MM.1S (cell line): Measurements from ENCODE around the gene NOL4L.
"Not testable (repeated sequence)": the region's sequence is repeated elsewhere in the genome, so short reads cannot be mapped to it uniquely, and the experiment has no call there.

Experiments used
- DNase-seq: peaks from one replicate; pipeline ENCODE4 v3.0.0-alpha.2; 2015
- H2AFZ ChIP-seq: fragments of 300-600 bp; sonication (generic); 2 replicates; pipeline ENCODE4 v1.6.0; 2016; ENCODE audit warnings: antibody characterized with exemption, low read length
- H3F3A ChIP-seq: fragments of 300-600 bp; sonication (generic); 2 replicates; pipeline ENCODE4 v1.6.1; 2016; ENCODE audit warnings: mild to moderate bottlenecking, antibody characterized with exemption, low read length, moderate library complexity, mixed read lengths; ENCODE audit not compliant: insufficient read depth
- H3K27ac ChIP-seq: fragments of 300-600 bp; sonication (generic); 2 replicates; pipeline ENCODE4 v1.5.1; 2016; ENCODE audit warnings: mild to moderate bottlenecking, low read length
- H3K27me3 ChIP-seq: fragments of 300-600 bp; sonication (generic); replicated peaks from 2 replicates; pipeline ENCODE4 v1.6.0; 2016; ENCODE audit warnings: low read length; ENCODE audit not compliant: insufficient read depth
- H3K36me3 ChIP-seq: fragments of 300-600 bp; sonication (generic); replicated peaks from 2 replicates; pipeline ENCODE4 v1.6.1; 2016; ENCODE audit warnings: mild to moderate bottlenecking, low read length, mixed read lengths; ENCODE audit not compliant: insufficient read depth
- H3K4me1 ChIP-seq: fragments of 300-600 bp; sonication (generic); 2 replicates; pipeline ENCODE4 v1.6.1; 2016; ENCODE audit warnings: low read length, mixed read lengths
- H3K4me2 ChIP-seq: fragments of 300-600 bp; sonication (generic); 2 replicates; pipeline ENCODE4 v1.6.0; 2016; ENCODE audit warnings: low read depth, low read length
- H3K4me3 ChIP-seq: fragments of 300-600 bp; sonication (generic); 2 replicates; pipeline ENCODE4 v1.5.1; 2016; ENCODE audit warnings: low read length, mixed read lengths
- H3K79me2 ChIP-seq: fragments of 300-600 bp; sonication (generic); 2 replicates; pipeline ENCODE4 v1.6.1; 2016; ENCODE audit warnings: mixed run types, low read length, mixed read lengths
- H3K9ac ChIP-seq: fragments of 300-600 bp; sonication (generic); 2 replicates; pipeline ENCODE4 v1.6.1; 2016; ENCODE audit warnings: low read length, mixed read lengths
- H3K9me2 ChIP-seq: fragments of 300-600 bp; sonication (generic); replicated peaks from 2 replicates; pipeline ENCODE4 v1.6.1; 2016; ENCODE audit warnings: mild to moderate bottlenecking, low read length, mixed read lengths; ENCODE audit not compliant: insufficient read depth
- H3K9me3 ChIP-seq: fragments of 300-600 bp; sonication (generic); replicated peaks from 2 replicates; pipeline ENCODE4 v1.6.1; 2016; ENCODE audit warnings: mild to moderate bottlenecking, low read length, mixed read lengths; ENCODE audit not compliant: insufficient read depth
- H4K20me1 ChIP-seq: fragments of 300-600 bp; sonication (generic); 2 replicates; pipeline ENCODE4 v1.6.1; 2016; ENCODE audit warnings: mild to moderate bottlenecking, low read length, moderate library complexity, mixed read lengths; ENCODE audit not compliant: insufficient read depth
- EZH2 ChIP-seq: fragments of 300-600 bp; sonication (generic); optimal IDR thresholded peaks from 2 replicates; pipeline ENCODE3; 2017; ENCODE audit warnings: low read depth, mild to moderate bottlenecking, antibody characterized with exemption, low read length, mixed read lengths
- EZH2phosphoT487 ChIP-seq: fragments of 300-600 bp; sonication (generic); IDR thresholded peaks from 2 replicates; pipeline ENCODE4 v1.6.1; 2018; ENCODE audit warnings: antibody characterized with exemption, low read length
- TF ChIP-seq, protein P1 (sequence below): fragments of 300-600 bp; sonication (generic); IDR thresholded peaks from 2 replicates; pipeline ENCODE4 v1.5.1; 2016; ENCODE audit warnings: antibody characterized with exemption, low read length, mixed read lengths

Gene NOL4L

DNA sequence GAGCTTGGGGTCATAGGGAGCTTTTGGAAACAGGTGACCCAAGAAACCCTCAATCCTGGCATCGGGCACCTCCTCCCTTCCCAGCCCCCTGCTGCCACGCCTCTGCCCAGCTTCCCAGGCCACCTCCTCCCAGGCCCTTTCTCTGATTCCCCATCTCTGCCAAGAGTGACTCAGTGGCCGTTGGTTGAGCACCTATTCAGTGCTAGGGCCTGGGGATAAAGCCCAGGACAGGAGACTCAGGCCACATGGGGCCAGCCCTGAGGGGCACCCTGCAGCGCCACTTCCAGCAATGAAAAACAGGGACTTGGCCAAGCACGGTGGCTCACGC, 116.9 kb downstream of the NOL4L start:
- Histone ChIP-seq H3K36me3 (no peaks in the 10 kb centered on the region), H3K4me2 (no peak overlapping the region), H3K27me3 (no peaks in the 10 kb centered on the region), H3K79me2 (no peaks in the 10 kb centered on the region), H3K4me3 (no peak overlapping the region), H4K20me1 (no peaks in the 10 kb centered on the region), H2AFZ (no peak overlapping the region), H3F3A (no peaks in the 10 kb centered on the region), H3K27ac (no peak overlapping the region), H3K9me3 (no peaks in the 10 kb centered on the region), H3K9ac (no peak overlapping the region), H3K9me2 (no peaks in the 10 kb centered on the region), H3K4me1 (no peaks in the 10 kb centered on the region)
- TF ChIP-seq EZH2 (no peak), EZH2phosphoT487 (no peak)
- TF ChIP-seq, protein P1, sequence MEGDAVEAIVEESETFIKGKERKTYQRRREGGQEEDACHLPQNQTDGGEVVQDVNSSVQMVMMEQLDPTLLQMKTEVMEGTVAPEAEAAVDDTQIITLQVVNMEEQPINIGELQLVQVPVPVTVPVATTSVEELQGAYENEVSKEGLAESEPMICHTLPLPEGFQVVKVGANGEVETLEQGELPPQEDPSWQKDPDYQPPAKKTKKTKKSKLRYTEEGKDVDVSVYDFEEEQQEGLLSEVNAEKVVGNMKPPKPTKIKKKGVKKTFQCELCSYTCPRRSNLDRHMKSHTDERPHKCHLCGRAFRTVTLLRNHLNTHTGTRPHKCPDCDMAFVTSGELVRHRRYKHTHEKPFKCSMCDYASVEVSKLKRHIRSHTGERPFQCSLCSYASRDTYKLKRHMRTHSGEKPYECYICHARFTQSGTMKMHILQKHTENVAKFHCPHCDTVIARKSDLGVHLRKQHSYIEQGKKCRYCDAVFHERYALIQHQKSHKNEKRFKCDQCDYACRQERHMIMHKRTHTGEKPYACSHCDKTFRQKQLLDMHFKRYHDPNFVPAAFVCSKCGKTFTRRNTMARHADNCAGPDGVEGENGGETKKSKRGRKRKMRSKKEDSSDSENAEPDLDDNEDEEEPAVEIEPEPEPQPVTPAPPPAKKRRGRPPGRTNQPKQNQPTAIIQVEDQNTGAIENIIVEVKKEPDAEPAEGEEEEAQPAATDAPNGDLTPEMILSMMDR, result no peak
- DNase-seq, result no peak

DNA sequence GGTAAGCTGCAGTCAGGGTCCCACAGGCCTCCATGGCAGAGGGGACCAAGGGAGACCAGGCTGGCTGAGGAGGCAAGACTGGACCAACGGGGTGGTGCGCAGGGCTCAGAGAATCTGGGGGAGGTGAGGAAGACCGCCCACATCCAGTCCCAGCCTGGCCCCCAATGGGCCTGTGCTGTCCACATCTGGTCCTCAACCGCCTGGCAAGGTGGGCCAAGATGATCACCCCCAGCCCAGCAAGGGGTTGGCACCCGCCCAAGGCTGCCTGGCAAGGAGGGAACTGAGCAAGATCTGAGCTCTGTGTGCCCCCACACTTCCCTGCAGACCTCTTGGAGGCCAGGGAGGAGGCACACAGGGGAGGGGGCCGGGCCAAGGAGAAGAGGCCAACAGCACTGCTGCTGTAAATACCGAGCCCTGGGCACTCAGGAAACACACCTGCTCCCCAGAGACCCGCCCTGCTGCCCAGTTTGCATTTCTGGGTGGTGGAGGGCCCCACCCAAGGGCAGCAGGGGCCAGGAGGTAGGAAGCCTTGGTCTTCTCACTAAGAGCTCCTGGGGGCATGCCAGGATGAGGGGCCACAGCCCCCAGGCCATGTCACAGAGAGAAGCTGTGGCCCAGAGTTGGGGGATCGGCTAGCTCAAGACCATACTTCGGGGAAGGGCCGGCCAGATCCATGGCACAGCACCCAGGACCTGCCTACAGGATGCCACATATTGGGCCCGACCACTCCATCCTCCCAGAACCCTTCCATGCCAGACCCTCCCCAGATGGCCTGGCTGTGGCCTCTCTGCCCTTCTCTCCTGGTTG, 117.4 kb downstream of the NOL4L start:
- no peak overlapping the region for H3K4me3 ChIP-seq
- H3K79me2 ChIP-seq, result no peaks in the 10 kb centered on the region
- H3K36me3 ChIP-seq, result no peaks in the 10 kb centered on the region
- DNase-seq, result no peak
- no peaks in the 10 kb centered on the region for H3K9me2 ChIP-seq
- H3K9ac ChIP-seq, result no peak overlapping the region
- no peaks in the 10 kb centered on the region for H3K27me3 ChIP-seq
- no peak for TF ChIP-seq EZH2
- TF ChIP-seq EZH2phosphoT487, result no peak
- TF ChIP-seq, protein P1, result no peak
- H3F3A ChIP-seq, result no peaks in the 10 kb centered on the region
- H3K4me2 ChIP-seq, result no peak overlapping the region
- H2AFZ ChIP-seq, result no peak overlapping the region
- H3K4me1 ChIP-seq, result no peaks in the 10 kb centered on the region
- no peak overlapping the region for H3K27ac ChIP-seq
- H3K9me3 ChIP-seq, result no peaks in the 10 kb centered on the region
- no peaks in the 10 kb centered on the region for H4K20me1 ChIP-seq

DNA sequence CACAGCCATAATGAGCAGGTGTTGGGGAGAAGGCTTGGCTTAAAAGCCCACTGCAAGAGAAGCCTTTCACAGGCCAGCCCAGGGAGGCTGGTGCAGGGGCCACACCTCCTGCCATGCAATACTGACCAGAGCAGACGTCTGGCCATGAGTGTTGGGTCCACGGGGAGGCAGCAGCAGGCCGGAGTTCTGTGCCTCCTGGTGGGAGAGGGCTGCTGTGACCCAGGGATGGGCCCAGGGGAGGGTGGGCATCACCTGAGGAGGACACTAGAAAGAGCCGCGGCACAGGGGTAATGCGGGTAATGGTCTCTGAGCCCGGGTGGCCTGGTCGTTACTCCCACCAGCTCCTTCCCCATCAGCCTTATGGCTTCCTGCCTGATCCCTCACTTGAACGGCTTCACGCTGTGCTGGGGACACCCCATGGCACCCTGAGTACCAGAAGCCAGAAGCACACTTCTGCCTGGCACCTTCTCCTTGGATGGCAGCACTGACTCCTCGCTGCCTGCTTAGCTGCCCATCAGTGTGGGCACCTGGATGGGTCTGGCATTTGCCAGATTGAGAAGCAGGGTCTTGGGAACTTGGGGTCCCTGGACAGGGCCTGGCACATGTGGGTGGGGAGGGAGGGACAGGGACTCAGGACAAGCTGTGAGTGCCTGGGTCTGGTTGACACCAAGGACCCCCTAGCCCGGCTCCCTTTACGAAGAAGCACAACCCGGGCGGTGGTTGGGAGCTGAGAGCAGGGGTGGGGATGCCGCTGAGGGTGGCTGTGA, 118.2 kb downstream of the NOL4L start:
- Histone ChIP-seq H2AFZ (no peak overlapping the region), H3K4me3 (no peak overlapping the region), H3K4me1 (no peaks in the 10 kb centered on the region), H3K9ac (no peak overlapping the region), H3K27me3 (no peaks in the 10 kb centered on the region), H3K9me2 (no peaks in the 10 kb centered on the region), H3K79me2 (no peaks in the 10 kb centered on the region), H3K27ac (no peak overlapping the region), H3K4me2 (no peak overlapping the region), H3K36me3 (no peaks in the 10 kb centered on the region), H3K9me3 (no peaks in the 10 kb centered on the region), H3F3A (no peaks in the 10 kb centered on the region), H4K20me1 (no peaks in the 10 kb centered on the region)
- no peak for DNase-seq
- TF ChIP-seq, protein P1, result no peak
- no peak for TF ChIP-seq EZH2phosphoT487
- TF ChIP-seq EZH2, result no peak

DNA sequence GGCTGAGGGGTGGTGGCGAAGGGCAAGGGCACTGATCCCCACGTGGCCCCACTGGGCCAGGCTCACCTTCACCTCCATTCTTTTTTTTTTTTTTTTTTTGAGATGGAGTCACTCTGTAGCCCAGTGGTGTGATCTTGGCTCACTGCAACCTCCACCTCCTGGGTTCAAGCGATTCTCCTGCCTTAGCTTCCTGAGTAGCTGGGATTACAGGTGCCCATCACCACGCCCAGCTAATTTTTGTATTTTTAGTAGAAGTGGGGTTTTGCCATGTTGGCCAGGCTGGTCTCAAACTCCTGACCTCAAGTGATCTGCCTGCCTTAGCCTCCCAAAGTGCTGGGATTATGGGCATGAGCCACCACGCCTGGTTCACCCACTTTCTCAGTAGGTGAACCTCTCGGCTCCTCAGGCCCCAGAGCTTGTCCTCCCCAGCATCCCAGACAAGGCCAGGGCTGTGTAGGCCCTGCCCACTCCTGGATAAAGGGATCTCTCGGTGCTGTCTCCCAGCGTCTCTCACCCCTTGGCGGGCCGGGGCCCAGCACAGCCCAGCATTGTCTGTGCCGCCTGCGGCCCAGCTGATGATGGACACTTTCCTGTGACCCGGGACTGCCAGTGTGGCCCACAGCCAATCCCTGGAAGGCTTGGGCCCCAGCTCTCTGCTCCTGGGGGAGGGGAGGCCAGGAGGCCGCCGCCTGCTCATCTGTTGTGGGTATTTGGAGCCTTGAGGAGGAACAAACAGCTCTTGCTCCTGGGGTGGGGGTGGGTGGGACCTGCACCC, 119.0 kb downstream of the NOL4L start:
- DNase-seq, H3K27ac ChIP-seq, H3K36me3 ChIP-seq, H3K9me3 ChIP-seq, H3K27me3 ChIP-seq, H3K79me2 ChIP-seq, H4K20me1 ChIP-seq, H3K4me3 ChIP-seq, H3K4me2 ChIP-seq, H3K4me1 ChIP-seq, H2AFZ ChIP-seq, H3K9ac ChIP-seq, H3F3A ChIP-seq, H3K9me2 ChIP-seq: not testable (repeated sequence)
